LoVo (cell line): ENCODE results near the gene USH2A.

Experiments used
- DNase-seq: peaks from one replicate; pipeline ENCODE4 v3.0.0-alpha.2; 2016; ENCODE audit warnings: low spot score

USH2A gene

DNA sequence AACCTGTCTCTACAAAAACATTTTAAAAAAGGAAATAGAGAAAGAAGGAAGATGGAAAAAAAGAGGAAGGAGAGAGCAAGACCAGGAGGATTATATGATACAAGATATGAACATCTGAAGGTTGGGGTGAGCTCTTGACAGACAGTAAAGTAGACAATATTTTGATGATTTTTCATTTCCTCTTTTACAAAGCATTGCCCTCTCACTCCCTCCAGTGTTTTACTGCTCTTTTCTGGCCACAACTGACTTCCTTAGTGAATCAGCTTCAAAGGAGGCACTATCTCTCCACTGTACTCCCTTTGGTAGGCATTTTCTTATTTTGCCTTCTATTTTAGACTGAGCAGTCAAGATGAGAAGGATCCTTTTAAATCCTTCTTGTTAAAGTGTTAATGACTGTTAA lies 559.5 kb downstream of the USH2A start:
- DNase-seq: no peak

DNA sequence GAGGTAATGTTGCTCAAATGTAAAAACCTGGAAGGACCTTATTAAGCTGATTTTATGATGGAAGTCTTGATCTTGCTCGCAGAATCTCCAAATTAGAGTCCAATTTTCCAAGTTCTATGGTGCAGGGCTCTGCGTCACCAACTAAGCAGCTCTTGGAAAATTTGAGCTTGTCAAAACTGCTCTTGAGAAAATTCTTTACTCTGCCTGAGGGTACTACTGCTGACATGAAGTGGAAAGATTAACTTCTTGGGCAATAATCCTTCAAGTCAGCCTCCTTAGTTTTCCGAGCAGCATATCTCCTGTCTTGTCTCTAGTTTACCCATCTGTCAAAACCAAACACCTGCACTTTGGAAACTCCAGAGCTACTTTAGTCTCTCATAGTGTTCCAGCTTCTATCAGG lies 562.4 kb downstream of the USH2A start:
- no peak for DNase-seq

DNA sequence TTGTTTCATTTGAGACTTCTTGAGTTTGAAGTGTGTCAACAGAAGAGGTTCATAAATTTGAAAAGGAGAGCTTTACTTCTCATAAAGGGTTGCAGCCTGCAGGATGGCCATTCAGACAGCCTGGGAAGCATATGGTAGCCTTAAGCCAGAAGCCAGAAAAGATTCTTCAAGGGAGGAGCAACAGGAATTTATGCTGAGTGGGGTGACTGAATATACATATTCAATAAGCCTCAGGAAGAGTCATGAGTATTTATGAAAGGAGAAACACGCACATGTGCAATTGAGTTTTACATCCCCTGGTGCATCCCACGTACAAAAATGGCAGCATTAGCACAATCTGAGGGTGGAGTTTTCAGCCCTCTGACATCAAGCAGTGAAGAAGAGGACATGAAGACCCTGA lies 565.9 kb downstream of the USH2A start:
- DNase-seq: no peak

DNA sequence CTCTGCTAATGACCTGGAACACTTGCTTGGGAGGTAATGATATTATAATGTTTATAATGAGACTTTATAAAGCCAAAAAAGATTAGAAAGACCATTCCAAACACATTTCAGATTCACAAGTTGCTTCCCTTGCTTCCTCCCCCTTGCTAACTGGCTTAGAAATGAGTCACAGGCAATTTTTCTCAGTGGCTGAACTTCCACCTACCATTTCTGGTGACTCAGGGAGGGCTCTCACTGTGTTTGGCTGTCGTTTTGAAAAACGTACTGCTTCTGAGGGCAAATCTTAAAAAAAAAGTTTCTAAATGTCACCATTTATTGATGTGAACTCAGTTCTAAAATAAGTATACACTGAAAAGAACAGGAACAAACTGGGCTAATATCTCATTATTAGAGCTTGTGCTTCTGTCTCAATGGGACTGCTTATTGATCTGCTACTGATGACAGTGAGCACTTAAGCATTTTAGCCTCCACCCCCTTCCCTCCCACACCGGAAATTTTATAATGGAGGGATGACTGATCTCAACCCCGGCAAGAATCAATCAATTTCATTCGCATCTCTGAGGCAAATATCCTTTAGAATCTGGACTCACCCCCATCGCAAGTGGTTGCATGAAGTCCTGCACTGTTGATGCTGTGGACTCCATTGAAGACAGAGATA lies 577.9 kb downstream of the USH2A start:
- no peak for DNase-seq

DNA sequence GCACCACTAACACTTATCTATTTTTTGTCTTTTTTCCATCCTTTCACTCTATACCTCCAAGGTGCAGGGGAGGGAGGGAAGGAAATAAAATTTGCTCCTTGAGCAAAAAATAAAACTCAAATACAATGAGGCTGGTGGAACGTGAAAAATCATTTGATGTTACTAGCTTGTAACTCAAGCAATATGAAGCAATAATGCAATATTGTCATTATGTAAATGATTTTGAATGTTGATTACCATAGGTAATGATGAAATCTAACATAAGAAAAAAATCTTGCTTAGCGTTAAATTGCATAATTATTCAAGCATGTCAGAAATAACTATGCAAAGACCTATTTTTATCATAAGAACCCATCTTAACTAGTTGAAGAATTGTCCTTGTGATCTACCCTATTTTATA lies 578.5 kb downstream of the USH2A start:
- DNase-seq: no peak

DNA sequence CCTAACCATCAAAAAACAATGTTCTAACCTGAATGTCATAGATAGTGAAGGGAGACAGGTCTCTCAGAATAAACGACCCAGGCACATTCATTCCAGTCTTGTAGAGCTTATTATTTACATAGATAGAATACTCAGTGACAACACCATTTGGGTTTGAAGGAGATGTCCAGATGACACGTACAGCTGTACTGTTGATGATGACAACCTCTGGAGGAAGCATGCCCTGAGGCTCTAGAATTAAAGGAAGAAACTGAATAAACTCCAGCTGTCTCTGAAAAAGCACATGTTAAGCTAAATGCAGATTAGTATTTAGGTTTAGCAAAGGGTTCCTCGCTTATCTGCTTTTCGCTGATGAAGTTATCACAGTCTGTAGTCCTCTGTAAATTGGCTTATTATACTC lies 579.0 kb downstream of the USH2A start:
- DNase-seq: no peak

DNA sequence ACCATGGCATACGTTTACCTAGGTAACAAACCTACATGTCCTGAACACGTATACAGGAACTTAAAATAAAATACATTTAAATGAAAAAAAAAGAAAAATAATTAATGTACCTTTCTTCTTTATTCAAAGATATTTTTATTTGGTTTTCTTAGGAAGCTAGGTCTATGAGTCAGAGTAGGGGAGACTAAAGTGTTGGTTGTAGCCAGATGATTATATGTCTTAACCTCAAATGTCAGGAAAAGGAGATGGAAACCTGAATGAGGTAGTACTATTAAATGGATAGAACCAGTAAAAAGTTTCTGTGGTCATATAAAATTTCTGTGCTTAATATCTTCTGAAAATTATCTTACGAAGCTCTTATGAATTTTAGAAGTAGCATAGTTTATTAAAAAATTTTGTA lies 580.3 kb downstream of the USH2A start:
- no peak for DNase-seq

DNA sequence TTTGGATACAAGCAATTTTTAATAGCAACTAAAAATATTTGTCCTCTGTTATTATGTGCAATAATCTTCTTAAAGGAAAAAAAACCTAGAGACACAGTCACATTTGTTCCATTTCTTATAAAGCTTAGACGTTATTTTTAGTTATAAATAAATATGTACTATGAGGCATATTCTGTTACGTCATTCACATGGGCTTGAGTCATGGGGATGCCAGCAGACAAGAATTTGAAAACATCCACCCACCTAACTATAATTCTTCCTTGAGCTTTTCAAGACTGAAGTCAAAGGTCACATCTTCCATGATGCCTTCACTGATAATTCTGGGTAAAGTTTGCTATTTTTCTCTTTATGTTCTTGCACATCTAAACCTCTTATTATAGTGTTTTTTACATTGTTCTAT lies 587.3 kb downstream of the USH2A start:
- no peak for DNase-seq

DNA sequence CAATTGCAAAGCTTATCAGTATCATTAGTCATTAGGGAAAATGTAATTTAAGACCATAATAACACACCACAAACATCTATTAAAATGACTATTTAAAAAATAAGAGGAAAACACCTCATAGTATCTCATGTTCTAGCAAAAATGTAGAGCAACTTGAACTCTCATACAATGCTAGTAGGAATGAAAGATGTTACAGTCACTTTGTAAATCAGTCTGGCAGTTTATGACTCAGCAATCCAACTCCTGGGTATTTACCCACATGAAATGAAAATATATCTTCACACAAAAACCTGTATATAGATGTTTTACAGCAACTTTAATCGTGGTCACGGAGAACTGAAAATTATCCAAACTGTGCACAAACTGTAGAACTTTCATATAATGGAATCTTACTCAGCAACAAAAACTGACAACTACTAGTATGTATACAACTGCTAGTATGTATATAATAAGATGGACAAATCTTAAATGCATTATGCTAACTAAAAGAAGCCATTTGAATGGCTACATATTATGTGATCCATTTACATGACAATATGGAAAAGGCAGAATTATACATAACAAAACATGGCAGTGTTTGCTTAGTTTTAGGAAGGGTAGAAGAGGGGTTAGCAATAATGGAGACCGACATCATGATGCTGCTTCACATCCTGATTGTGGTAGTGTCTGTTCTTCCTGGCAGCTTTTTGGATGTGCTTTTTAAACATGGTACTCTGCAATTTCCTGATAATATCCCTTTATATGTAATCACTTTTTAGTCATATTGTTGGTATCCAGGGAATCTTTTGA lies 589.1 kb downstream of the USH2A start:
- DNase-seq: no peak

DNA sequence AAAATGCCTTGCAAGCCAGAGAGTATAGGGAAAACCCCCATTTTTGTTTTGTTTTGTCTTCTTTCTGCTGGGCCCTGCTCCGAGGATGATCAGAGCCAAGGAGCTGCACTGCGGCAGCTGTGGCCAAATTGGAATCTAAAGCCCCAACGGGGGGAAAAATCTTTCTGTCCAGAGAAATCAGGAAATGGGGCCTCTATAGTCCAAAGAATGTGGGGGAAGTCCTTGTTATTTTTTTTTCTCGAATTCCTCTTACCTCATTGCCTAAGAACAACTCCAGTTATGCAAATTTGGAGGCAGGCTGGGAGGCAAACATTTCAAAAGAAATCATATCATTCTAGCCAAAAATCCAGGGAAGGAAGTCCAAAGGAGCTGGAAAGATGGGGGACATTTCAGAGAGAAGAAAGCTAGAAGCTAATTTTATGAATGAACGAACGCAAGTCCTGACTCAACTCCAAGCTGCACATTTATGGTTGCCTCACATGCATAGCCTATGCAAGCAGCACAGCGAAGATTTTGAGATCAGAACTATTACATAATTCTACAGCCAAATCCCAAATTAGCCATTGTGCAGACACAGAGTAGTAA lies 592.9 kb downstream of the USH2A start:
- no peak for DNase-seq

DNA sequence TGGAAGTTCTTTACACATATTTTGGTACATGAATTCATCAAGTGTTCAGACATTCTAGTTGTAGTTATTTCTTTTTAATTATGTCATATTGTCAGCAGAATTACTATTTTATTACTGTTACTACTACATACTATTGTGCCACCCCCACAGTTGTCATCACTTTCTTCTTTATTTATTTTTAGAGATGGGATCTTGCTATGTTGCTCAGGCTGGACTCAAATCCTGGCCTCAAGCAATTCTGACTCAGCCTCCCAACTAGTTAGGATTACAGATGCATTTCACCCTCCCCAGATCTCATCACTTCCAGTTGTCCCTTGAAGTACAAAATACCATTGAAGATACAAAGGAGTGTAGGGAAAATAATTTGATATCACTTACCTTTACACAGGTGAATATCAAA lies 598.2 kb downstream of the USH2A start:
- no peak for DNase-seq

DNA sequence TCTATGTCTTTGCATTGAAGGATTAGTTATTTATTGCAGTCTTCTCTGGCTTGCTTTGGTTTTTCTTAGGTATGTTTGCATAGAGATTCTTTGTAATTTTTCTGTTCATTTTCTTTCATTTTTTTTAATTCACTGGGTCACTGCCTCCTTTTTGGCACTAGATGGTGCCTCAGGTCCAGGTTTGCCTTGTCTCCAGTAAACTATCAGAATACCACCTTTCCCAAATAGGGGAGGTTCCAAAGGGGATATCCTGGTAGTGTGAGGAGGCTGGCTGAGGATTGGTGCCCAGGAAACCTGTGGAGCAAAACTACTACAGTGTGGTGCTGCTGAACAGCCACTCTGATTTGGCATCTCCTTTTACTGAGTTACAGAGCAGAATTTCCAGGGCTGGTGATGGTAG lies 599.0 kb downstream of the USH2A start:
- no peak for DNase-seq

DNA sequence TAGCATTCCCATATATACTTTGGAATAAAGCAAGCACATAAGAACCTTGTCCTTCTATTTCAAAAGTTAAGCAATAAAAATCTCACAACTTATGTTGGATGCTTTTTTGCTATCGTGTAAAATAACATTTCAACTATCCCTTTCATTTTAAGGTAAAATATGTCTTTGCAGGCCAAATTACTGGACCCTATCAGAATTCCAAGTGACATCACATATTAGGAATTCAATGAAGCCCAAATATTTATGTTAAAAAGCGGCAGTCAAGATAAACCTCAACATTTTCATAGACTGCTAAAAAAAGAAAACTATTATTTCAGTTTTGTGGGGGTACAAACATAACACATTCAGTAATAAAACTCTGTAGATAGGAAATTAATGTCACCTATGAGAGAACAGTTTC lies 604.1 kb downstream of the USH2A start:
- no peak for DNase-seq

DNA sequence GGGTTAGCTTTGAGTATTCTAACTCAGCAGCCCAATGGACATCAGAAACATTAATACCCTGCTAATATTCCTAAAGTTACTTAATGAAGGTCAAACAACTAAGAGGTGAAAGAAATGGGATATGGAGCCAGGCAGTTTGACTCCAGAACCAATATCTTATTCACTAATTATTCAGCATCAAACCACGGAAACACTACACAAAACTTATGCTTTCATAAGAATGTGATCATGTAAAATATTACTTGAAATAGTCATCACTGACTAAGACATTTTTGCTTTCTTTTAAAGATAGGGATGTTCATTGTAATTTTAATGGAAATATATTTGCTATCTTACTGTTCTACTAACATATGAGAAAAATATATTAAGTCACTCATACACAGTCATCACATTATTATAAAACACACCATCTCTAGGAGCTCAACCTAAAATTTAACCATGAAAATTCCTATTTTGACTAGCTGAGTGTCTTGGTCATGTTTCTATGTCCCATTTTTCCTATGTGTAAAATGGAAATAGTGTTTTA lies 615.3 kb downstream of the USH2A start:
- DNase-seq: no peak

DNA sequence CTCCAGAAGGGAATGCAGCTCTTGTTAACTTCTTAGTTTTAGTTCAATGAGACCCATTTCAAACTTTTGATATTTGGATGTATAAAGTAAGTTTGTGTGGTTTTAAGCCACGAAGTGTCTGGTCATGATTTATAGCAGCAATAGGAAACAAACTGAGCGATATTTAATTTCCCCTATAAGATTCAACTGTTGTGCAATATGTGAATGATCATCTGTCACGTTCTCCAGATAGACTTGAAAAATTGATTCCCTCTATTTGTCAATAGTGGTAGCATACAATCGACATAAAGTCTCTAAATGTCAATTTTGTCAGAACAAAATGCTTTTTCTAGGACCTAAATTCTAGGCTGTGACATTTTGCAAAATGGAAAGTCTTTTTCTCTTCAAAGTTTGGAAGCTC lies 616.0 kb downstream of the USH2A start:
- no peak for DNase-seq

DNA sequence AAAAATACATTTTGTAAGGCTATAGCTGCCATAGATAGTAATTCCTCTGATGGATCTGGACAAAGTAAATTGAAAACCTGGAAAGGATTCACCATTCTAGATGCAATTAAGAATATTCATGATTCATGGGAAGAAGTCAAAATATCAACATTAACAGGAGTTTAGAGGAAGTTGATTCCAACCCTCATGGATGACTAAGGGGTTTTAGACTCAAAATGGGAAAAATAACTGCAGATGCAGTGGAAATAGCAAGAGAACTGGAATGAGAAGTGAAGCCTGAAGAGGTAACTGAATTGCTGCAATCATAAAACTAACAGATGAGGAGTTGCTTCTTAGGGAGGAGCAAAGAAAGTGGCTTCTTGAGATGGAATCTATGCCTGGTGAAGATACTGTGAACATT lies 625.4 kb downstream of the USH2A start:
- DNase-seq: no peak

DNA sequence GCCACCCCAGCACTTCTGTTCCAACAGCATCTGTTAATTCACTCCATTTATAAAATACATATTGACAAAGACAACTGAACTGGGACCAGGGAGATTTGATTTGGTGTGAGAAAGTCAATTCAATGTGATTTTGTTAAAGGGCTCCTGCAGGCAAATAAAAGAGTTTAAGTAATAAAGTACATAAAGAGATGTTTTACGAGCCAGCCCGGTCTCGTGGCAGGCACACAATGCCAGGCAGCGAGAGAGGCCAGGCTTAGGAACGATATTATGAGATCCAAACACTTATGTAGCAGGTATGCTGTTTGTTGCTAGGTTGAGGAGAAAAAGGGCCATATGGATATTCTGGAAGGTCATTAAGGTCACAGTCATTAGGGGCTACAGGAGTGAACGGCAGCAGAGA lies 629.1 kb downstream of the USH2A start:
- no peak for DNase-seq

DNA sequence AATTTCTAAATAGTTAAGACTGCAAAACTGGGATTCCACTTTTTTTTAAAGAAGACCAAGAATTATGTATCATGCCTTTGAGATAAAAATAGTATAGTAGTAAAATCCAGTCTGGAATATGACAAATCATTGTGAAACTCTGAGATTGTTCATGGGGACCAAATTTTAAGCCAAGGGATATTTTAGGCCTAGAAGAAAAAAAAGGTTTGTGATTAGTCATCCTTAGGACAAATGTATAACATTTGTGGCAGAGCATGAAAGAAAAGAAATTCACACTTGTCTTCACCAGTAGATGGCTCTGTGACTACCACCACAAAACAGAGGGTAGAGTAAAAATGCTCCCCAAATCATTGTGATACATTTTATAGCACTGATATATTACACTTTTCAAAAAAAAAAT lies 630.1 kb downstream of the USH2A start:
- no peak for DNase-seq

DNA sequence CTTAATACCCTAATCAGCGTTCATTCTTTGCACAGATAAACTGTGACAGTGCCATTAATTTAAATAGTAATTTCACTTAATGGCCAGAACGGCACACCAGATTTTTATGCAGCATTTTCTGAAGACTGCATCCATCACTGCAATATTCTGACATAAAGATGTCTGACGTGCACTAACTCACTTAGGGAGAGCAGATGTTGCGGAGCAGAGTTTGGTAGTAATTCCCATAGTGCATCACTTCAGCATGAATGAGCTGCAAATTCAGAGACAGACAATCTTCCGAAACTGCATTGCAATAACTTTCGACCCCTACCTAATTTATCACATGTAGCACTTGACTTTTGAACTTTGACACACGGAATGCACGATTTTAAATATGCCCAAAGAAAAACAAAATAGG lies 630.8 kb downstream of the USH2A start:
- DNase-seq: no peak

DNA sequence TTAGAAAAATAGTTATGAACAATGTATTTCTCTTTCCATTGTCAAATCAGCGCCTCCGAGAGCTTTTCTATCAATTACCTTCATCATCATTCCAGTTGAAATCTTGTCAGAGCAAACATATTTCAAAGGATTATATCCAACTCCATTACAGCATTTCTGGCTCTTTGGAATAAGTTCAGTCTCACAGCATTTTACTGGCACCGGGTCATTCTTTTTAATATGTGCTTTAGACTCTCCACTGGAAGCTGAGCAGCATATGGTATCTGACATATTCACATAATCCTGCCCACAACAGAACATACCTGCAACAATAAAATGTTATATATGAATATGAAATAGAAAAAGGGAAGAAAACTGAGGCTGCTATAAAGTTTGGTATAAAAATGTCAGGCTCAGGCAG lies 633.3 kb downstream of the USH2A start:
- no peak for DNase-seq

DNA sequence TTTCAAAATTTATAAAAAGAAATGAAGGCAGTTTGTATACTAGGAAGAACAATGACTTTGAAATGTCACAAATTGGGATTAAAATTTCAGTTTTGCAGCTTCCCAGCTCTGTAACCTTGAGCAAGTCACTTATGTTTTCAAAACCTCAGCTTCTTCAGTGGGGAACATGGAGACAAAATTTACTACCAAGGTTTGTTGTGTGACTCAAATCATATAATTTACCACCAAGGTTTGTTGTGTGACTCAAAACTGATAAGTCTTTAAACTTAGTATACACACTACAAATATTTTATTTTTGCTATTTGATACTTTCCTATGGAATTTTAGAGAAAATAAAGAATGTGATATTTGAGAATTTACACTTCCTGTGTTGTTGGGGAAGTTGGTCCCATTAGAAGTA lies 636.3 kb downstream of the USH2A start:
- no peak for DNase-seq

DNA sequence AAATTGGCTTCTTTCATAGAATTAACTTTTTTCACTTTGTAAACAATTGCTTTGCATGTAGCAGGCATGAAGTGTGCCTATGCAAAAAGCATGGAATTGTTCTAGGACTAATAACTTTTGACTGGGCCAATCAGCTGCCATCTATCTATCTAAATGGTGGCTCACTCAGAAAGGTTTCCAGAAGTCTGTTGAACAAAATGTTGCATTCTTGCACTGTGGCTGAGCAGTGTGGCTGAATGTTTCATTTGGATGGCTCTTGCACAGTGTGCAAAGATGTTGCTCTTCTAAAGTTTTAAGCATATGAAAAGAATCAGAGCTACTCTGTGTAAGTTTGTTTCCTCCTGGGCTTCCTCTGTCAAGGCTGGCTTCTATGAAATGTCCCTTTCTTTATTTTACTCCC lies 642.6 kb downstream of the USH2A start:
- no peak for DNase-seq

DNA sequence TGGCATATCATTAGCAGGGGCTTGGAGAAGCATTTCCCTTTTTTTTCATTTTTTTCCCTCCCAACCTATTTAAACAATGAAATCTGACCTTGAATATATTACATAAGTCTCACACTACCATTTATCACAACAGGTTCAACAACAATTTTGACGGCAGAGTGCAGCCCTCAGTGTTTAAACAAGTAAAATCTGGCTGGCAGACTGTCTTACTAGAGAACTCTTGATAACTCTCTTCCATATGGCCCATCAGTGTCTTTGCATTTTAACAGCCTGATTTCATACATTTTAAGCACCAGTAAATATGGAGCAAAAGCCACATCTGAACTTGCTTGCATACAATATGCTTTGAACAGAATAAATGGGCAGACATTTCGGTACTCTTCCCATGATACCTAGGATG lies 643.1 kb downstream of the USH2A start:
- DNase-seq: no peak
